Endometrial microvascular endothelial cells (primary cell): ENCODE measurements around the gene SORT1. TPM values are rescaled to one million over a fixed set of nuclear protein-coding genes. Genes with fewer than 3 reads are reported as not detected.

Experiments
- in situ Hi-C: cut with HindIII; loops from 2 replicates; pipeline ENCODE4 v1.10.0; 2017; ENCODE audit warnings: low sequenced_read_pairs, low pct_unique_long_range_greater_than_20kb; ENCODE audit errors: inconsistent ontology term
- total RNA-seq: library from RNA; depleted of rRNA; stranded (reverse); fragments of >200 nt; gene quantifications from one replicate; pipeline ENCODE4 v1.2.3, GENCODE V29; 2015; ENCODE audit errors: inconsistent ontology term

Gene SORT1
- total RNA-seq, 1 donor from 2014 or later: 12.4 TPM

DNA sequence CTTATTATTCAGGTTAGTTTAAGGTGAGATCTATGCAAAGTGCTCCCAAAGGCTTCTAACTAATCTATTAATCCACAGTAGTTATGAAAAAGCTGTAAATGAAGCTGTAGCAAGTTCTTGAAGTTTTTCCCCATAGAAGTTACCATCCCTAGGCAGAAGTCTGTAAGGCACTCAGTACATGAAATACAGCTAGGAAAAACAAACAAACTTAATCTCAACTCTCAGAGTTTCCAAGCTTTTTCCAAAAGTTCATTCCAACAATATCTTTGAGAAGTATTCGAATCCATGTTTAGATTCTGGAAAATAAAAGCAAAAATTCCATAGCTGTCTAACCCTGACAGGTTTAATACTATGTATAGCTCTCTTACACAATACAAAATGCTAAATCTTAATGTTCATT is 41.2 kb downstream of the SORT1 start:
- in situ Hi-C loops: no loop called here

DNA sequence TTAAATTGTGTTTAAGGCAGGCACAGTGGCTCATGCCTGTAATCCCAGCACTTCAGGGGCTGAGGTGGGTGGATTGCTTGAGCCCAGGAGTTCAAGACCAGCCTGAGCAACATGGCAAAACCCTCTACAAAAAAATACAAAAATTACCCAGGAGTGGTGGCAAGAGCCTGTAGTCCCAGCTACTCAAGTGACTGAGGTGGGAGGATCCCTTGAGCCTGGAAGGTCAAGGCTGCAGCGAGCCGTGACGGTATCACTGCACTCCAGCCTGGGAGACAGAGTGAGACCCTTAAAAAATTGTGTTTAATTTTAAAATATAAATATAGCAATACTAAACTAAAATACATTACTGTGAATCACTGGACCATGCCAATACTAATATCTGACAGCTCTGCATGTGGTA is 42.8 kb downstream of the SORT1 start:
- in situ Hi-C loops: no loop called here

GRCh38 chr1:109351457-109351856 is 46.3 kb downstream of the SORT1 start:
- in situ Hi-C loops: no loop called here

GRCh38 chr1:109350655-109351054 is 47.1 kb downstream of the SORT1 start:
- in situ Hi-C loops: no loop called here

GRCh38 chr1:109350182-109350581 is 47.5 kb downstream of the SORT1 start:
- in situ Hi-C loops: no loop called here

DNA sequence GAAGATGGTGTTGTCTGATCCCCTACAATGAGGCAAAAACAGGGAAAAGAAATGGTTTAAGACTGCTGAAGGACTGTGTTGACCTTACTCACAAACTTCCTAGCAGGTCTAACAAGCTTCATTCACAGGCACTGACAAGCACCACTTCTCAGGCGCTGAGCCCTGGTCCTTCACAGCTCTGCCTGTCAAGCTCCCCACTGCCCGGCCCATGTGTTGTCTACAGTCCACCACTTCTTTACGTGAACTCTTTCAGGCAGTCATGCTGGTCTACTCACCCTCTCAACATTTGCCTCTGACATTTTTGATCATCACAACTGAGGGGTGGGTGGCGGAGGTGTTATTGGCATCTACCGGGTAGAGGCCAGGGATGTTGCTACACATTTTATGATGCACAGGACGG is 50.2 kb downstream of the SORT1 start:
- in situ Hi-C loops: no loop called here

GRCh38 chr1:109341944-109342930 is 55.5 kb downstream of the SORT1 start:
- in situ Hi-C loops: no loop called here

DNA sequence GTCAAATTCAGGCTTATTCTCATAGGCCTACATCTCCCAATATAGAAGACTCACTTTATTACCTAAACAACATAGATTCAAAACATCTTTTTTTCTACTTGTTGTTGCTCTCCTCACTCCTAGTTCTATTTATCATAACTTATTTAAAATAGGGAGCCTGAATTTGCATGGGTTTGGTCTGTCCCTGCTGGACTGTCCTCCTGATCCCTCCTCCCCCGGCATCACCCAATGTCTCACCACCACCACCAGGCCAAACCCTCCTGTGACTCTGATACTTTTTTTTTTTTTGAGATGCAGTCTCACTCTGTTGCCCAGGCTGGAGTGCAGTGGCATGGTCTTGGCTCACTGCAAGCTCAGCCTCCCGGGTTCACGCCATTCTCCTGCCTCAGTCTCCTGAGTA is 59.1 kb downstream of the SORT1 start:
- in situ Hi-C loops: no loop called here

DNA sequence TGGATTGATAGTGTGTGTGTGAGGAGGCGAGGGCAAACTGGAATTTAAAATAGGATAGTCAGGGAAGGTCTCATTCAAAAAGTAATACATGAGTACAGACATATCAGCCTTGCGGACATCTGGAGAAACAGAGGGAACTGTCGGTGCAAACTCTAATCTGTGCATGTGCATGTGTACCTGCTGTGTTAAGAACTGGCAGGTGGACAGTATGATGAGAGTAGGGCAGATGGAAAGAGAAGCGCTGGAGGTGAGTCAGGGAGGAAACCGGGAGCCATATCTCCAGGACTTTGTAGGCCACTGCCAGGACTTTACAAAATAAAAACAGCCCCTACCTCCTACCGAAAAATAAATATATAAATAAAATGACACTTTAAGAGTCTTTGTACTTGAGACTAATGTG is 59.6 kb downstream of the SORT1 start:
- in situ Hi-C loops: no loop called here

DNA sequence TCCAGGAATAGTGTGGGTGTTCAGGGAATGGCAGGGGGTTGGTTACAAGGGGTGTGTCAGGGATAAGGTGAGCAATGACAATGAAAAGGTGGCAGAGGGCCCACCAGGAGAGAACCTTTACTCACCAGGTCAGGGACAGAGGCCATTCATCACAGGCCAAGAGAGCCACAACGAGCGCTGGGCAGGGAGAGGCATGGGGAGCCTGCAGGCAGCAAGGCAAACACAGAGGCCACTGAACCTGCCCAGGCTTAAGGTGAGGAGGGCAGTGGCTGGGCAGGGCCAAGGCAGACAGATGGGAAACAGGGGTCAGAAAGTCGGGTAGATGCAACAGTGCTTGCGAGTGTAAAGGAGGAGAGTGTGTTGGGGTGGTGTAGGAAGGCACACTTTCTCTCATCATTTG is 62.6 kb downstream of the SORT1 start:
- in situ Hi-C loops: no loop called here

DNA sequence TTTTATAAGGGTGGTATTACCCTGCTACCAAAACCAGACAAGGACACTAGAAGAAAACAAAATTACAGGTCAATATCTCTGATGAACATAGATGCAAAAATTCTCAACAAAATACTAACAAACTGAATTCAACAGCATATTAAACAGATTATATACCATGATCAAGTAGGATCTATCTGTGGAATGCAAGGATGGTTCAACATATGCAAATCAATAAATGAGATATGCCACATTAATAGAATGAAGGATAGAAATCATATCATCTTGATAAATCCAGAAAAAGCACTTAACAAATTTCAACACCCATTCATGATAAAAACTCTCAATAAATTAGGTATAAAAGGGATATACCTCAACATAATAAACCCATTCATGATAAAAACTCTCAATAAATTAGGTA is 66.6 kb downstream of the SORT1 start:
- in situ Hi-C loops: no loop called here

- in situ Hi-C loops: no loop called here
These were observed 70.4 kb downstream of the SORT1 start for GRCh38 chr1:109327285-109327684.

GRCh38 chr1:109322974-109323373 is 74.7 kb downstream of the SORT1 start:
- in situ Hi-C loops: no loop called here

DNA sequence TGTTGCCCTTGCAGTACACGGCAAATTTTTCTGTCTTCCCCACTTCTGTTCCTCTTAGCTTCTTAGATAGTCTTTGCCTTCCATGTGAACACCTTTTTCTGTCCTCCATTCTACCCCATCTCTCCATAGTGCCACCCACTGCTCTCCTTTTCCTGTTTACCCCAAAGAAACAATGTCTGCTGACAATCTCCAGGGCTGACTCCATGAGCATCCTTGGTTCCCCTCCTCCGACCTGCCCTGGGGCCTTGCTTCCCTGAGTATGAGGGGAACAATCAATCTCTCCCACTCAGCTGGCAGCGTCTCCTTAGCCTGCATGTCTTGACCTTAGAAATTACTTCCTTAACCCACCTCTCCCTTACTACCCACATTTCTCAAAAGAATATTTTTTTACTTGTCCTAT is 78.6 kb downstream of the SORT1 start:
- in situ Hi-C loops: no loop called here

- in situ Hi-C loops: no loop called here
These were observed 81.2 kb downstream of the SORT1 start for GRCh38 chr1:109316506-109316905.

DNA sequence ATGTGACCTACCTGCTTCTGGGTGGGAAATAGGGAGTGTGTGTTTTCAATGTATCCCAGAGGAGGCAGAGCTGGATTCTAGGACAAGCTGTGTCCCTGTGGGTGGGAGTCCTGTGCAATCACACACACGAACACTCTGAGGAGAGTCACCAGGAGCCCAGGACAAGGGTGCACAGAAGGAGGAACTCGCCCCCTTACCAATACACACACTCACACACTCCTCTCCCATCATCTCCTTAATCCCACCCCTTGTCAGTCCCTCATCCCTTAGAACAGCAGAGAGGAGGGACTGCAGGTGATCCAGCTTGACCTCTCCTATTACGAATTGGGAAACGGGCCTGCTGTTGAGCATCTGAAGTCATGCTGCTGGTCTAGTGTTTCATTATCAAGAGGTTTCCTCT is 82.4 kb downstream of the SORT1 start:
- in situ Hi-C loops: no loop called here

- in situ Hi-C loops: no loop called here
These were observed 82.9 kb downstream of the SORT1 start for GRCh38 chr1:109314795-109315194.

DNA sequence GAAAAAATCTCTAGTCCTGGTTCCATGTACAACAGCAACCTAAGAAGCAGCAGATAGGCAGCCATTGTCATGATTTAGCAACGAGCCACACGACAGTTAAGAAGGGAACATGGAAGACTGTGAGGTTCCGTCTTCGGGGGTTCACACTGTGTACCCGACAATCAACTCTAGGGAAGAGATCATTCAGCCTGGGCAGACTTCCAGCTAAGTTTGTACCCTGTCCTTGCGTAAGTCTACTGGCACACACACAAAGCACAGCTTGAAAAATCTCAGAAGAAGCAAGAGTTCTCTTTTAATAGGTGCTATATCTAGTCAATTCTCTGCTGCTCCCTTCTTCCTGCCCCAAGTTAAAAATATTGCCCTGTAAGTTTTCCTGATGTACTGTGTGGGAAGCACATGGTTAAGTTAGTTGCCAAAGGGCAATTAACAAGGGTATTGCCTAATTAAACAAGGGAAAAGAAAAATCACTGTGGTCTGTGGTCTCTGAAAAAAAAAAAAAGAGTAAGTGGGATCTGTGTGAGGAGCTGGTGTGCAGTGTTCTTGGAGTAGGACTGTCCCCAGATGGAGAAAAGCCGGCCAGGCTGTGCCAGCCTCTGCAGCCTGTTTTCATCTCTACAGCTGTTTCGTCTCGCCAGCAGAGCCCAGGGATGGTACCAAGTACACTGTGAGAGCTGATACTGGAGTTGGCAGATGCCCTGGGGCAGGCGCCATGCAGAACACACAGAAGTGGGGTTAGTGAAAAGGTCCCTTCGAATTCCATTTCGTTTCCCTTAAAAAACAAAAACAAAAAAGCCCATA is 84.5 kb downstream of the SORT1 start:
- in situ Hi-C loops: no loop called here

- in situ Hi-C loops: no loop called here
These were observed 85.5 kb downstream of the SORT1 start for GRCh38 chr1:109312246-109312645.

GRCh38 chr1:109309347-109309746 is 88.4 kb downstream of the SORT1 start:
- in situ Hi-C loops: no loop called here
